IMR-90 (cell line): ENCODE measurements around the gene FAM241A. TPM values are rescaled to one million over a fixed set of nuclear protein-coding genes. Genes with fewer than 3 reads are reported as not detected.
A peak's percentile ranks its signal among the peaks of the same experiment; 100 is the strongest.

Experiments
- ATAC-seq: fragments of 200-7000 bp; cut with Tn5 transposase; 2 replicates; pipeline ENCODE4 v1.9.1; 2020; ENCODE audit warnings: low read depth, mild to moderate bottlenecking, moderate library complexity
- BruUV-seq: library from RNA; stranded (reverse); fragments of 400-500 nt; replicated peaks from 2 replicates; lab custom pipeline; 2021; lab: Mats Ljungman, UMichigan
- CTCF ChIA-PET: fragments of 300-600 bp; formaldehyde crosslinking; extraction: SDS; loops from one replicate; lab custom pipeline; 2021; ENCODE audit warnings: antibody characterized with exemption; lab: Yijun Ruan, JAX
- POLR2A ChIA-PET: fragments of 300-600 bp; sonication (Branson Sonifier 250); formaldehyde crosslinking; loops from one replicate; lab custom pipeline; 2022; ENCODE audit warnings: antibody characterized with exemption; ENCODE audit not compliant: unreplicated experiment; lab: Charles Lee
- DNase-seq: peaks from one replicate; pipeline ENCODE4 v3.0.0; 2013
- H2AFZ ChIP-seq: replicated peaks from 2 replicates; pipeline ENCODE3; 2013; ENCODE audit warnings: low read length, mild to moderate bottlenecking; ENCODE audit not compliant: poor library complexity
- H2AK5ac ChIP-seq: 2 replicates; pipeline ENCODE4 v1.6.1; 2013; ENCODE audit warnings: low read depth, low read length, inconsistent platforms
- H2AK9ac ChIP-seq: replicated peaks from 2 replicates; pipeline ENCODE3; 2013; ENCODE audit warnings: mild to moderate bottlenecking, low read depth, low read length, moderate library complexity; ENCODE audit not compliant: poor library complexity
- H2BK120ac ChIP-seq: 2 replicates; pipeline ENCODE4 v1.6.1; 2013; ENCODE audit warnings: low read depth, low read length, inconsistent platforms
- H2BK15ac ChIP-seq: 3 replicates; pipeline ENCODE4 v1.6.1; 2013; ENCODE audit warnings: low read depth, low read length, inconsistent platforms
- H2BK20ac ChIP-seq: 2 replicates; pipeline ENCODE4 v1.6.1; 2013; ENCODE audit warnings: low read depth, mild to moderate bottlenecking, inconsistent platforms, low read length, moderate library complexity
- H2BK5ac ChIP-seq: 2 replicates; pipeline ENCODE4 v1.6.1; 2013; ENCODE audit warnings: mild to moderate bottlenecking, low read depth, low read length, inconsistent platforms; ENCODE audit not compliant: poor library complexity, severe bottlenecking
- H3K14ac ChIP-seq: replicated peaks from 2 replicates; pipeline ENCODE4 v1.6.1; 2013; ENCODE audit warnings: low read depth, low read length, inconsistent platforms
- H3K18ac ChIP-seq: 2 replicates; pipeline ENCODE4 v1.6.1; 2013; ENCODE audit warnings: low read depth, low read length, control low read depth
- H3K23ac ChIP-seq: 2 replicates; pipeline ENCODE4 v1.6.1; 2013; ENCODE audit warnings: low read depth, low read length, inconsistent platforms
- H3K27ac ChIP-seq: 2 replicates; pipeline ENCODE4 v1.5.1; 2013; ENCODE audit warnings: mild to moderate bottlenecking, control low read depth, low read length; ENCODE audit not compliant: insufficient read depth
- H3K27me3 ChIP-seq: 2 replicates; pipeline ENCODE4 v1.6.1; 2013; ENCODE audit warnings: low read length; ENCODE audit not compliant: control insufficient read depth, insufficient read depth
- H3K36me3 ChIP-seq: 2 replicates; pipeline ENCODE4 v1.6.1; 2013; ENCODE audit warnings: low read length, mixed read lengths; ENCODE audit not compliant: control insufficient read depth, insufficient read depth
- H3K4ac ChIP-seq: 2 replicates; pipeline ENCODE4 v1.6.1; 2013; ENCODE audit warnings: low read depth, low read length, inconsistent platforms
- H3K4me1 ChIP-seq: 2 replicates; pipeline ENCODE4 v1.6.1; 2013; ENCODE audit warnings: low read length, mixed read lengths; ENCODE audit not compliant: control insufficient read depth, insufficient read depth
- H3K4me2 ChIP-seq: 2 replicates; pipeline ENCODE4 v1.6.1; 2013; ENCODE audit warnings: low read depth, mild to moderate bottlenecking, control low read depth, low read length, moderate library complexity
- H3K4me3 ChIP-seq: 2 replicates; pipeline ENCODE4 v1.5.1; 2013; ENCODE audit warnings: low read depth, mild to moderate bottlenecking, control low read depth, low read length, moderate library complexity; ENCODE audit not compliant: insufficient read depth
- H3K56ac ChIP-seq: 2 replicates; pipeline ENCODE4 v1.6.1; 2013; ENCODE audit warnings: low read length, inconsistent platforms; ENCODE audit not compliant: insufficient read depth; ENCODE audit errors: extremely low read depth
- H3K79me1 ChIP-seq, 2 experiments: 2 replicates each; pipeline ENCODE4 v1.6.1; 2013; ENCODE audit warnings: low read length in 2 of 2, inconsistent platforms in 1 of 2, low read depth in 1 of 2
- H3K9ac ChIP-seq: 2 replicates; pipeline ENCODE4 v1.6.1; 2013; ENCODE audit warnings: low read depth, low read length, control low read depth
- H3K9me1 ChIP-seq: 2 replicates; pipeline ENCODE4 v1.6.1; 2013; ENCODE audit warnings: low read length, inconsistent platforms; ENCODE audit not compliant: insufficient read depth
- H3K9me3 ChIP-seq: 2 replicates; pipeline ENCODE4 v1.6.1; 2013; ENCODE audit warnings: low read length; ENCODE audit not compliant: control insufficient read depth, insufficient read depth
- H4K20me1 ChIP-seq: 2 replicates; pipeline ENCODE4 v1.6.1; 2013; ENCODE audit warnings: low read length, inconsistent platforms; ENCODE audit not compliant: insufficient read depth
- H4K5ac ChIP-seq: 2 replicates; pipeline ENCODE4 v1.6.1; 2013; ENCODE audit warnings: mild to moderate bottlenecking, low read depth, low read length, control low read depth
- H4K8ac ChIP-seq, 2 experiments: 2 replicates each; pipeline ENCODE4 v1.6.1; 2013; ENCODE audit warnings: low read depth in 2 of 2, low read length in 2 of 2, control low read depth in 1 of 2, inconsistent platforms in 1 of 2
- H4K91ac ChIP-seq: 2 replicates; pipeline ENCODE4 v1.6.1; 2013; ENCODE audit warnings: low read depth, low read length, inconsistent platforms; ENCODE audit not compliant: insufficient read depth
- CEBPB ChIP-seq: IDR thresholded peaks from 2 replicates; pipeline ENCODE4 v1.6.1; 2012; ENCODE audit warnings: low read depth, low read length, improper control_type of control experiment
- CHD1 ChIP-seq: IDR thresholded peaks from 2 replicates; pipeline ENCODE4 v1.6.1; 2012; ENCODE audit warnings: low read depth, low read length, improper control_type of control experiment
- ELK1 ChIP-seq: fragments of 150-350 bp; IDR thresholded peaks from 2 replicates; pipeline ENCODE4 v1.6.1; 2016; ENCODE audit warnings: low read depth, mild to moderate bottlenecking, low read length, moderate library complexity, borderline replicate concordance
- MAFK ChIP-seq: IDR thresholded peaks from 2 replicates; pipeline ENCODE4 v1.6.1; 2012; ENCODE audit warnings: low read depth, low read length, improper control_type of control experiment
- MXI1 ChIP-seq: IDR thresholded peaks from 2 replicates; pipeline ENCODE4 v1.6.1; 2012; ENCODE audit warnings: low read depth, mild to moderate bottlenecking, low read length, moderate library complexity, borderline replicate concordance
- NFE2L2 ChIP-seq: fragments of 150-350 bp; IDR thresholded peaks from 2 replicates; pipeline ENCODE4 v1.6.1; 2016; ENCODE audit warnings: low read depth, mild to moderate bottlenecking, low read length
- POLR2A ChIP-seq: IDR thresholded peaks from 2 replicates; pipeline ENCODE4 v1.6.1; 2012; ENCODE audit warnings: mild to moderate bottlenecking, low read depth, low read length
- RAD21 ChIP-seq: IDR thresholded peaks from 2 replicates; pipeline ENCODE4 v1.6.1; 2012; ENCODE audit warnings: low read length, improper control_type of control experiment
- RCOR1 ChIP-seq: IDR thresholded peaks from 2 replicates; pipeline ENCODE4 v1.6.1; 2012; ENCODE audit warnings: mild to moderate bottlenecking, low read length, improper control_type of control experiment; ENCODE audit not compliant: insufficient replicate concordance
- RFX5 ChIP-seq: IDR thresholded peaks from 2 replicates; pipeline ENCODE4 v1.8.0; 2012; ENCODE audit warnings: low read depth, mild to moderate bottlenecking, low read length, moderate library complexity
- USF2 ChIP-seq: fragments of 150-350 bp; IDR thresholded peaks from 2 replicates; pipeline ENCODE4 v1.6.1; 2017; ENCODE audit warnings: mild to moderate bottlenecking, antibody characterized with exemption, low read length, low read depth
- WGBS, 2 experiments: methylation state at CpG; one replicate each; pipeline versions ENCODE4 v1.1.5 to v1.1.7; 2013; ENCODE audit warnings: missing lambda C conversion rate in 2 of 2; ENCODE audit not compliant: insufficient read length in 1 of 2; ENCODE audit errors: extremely low coverage in 2 of 2; 5-methylcytosine and 5-hydroxymethylcytosine counted together
- dilution Hi-C: fragments of 300-500 bp; cut with HindIII; formaldehyde crosslinking; loops from one replicate; pipeline ENCODE4 v1.14.3; 2018; ENCODE audit warnings: low sequenced_read_pairs; ENCODE audit not compliant: unreplicated experiment
- in situ Hi-C: fragments of 300-500 bp; cut with MboI; formaldehyde crosslinking; loops from 3 replicates; pipeline ENCODE4 v1.14.3; 2019; ENCODE audit warnings: low sequenced_read_pairs, inconsistent platforms, mixed read lengths
- intact Hi-C: fragments of 100-400 bp; cut with micrococcal nuclease; formaldehyde crosslinking; loops from 2 replicates; pipeline ENCODE4 v1.10.0; 2022
- polyA plus RNA-seq, 3 experiments: library from polyadenylated mRNA; depleted of rRNA; stranded (reverse); fragments of >200 nt; gene quantifications; 2 replicates each; pipeline ENCODE4 v1.2.3, GENCODE V29; 2012; ENCODE audit warnings: low replicate concordance in 1 of 3
- total RNA-seq: library from RNA; depleted of rRNA; stranded (reverse); fragments of >200 nt; gene quantifications from 2 replicates; pipeline ENCODE4 v1.2.3, GENCODE V29; 2012
- TF ChIP-seq, protein P1 (sequence below): conservative IDR thresholded peaks from 2 replicates; pipeline ENCODE4 v1.5.1; 2012; ENCODE audit warnings: mild to moderate bottlenecking, low read depth, low read length, improper control_type of control experiment

FAM241A gene
- total and polyA plus RNA-seq, 2 of the 4 experiments (the other 2 are of a cell fraction): under 0.01 to 0.24 TPM

DNA sequence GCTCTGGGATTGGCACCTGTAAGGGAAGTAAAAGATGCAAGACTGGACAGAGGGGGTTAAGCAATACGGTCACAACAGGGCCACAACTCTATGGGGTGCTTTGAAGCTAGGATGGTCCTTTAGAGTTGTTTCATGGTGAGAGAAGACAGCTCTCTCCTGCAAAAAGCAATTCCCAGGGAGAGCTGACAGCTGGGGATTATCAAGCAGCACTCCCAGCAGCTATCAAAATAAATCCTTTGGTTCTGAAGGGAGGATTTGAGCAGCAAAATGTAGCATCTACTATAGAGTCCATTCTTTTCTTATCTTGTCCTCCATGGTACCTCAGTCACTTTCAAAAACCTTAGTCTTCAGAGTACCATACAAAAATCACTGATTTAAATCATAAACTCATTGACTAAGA is 51.2 kb downstream of the FAM241A start:
- Histone ChIP-seq H3K9me1 (no peaks in the 10 kb centered on the region), H4K20me1 (no peaks in the 10 kb centered on the region), H3K23ac (no peak overlapping the region), H4K8ac (no peak overlapping the region), H3K4me1 (no peaks in the 10 kb centered on the region; the same call in 1 of the 2 replicates), H2BK15ac (no peak overlapping the region), H2BK20ac (no peak overlapping the region), H3K4me3 (no peak overlapping the region), H2BK5ac (no peak overlapping the region), H2AK5ac (no peak overlapping the region), H3K56ac (no peak overlapping the region), H3K18ac (no peak overlapping the region), H2AK9ac (no peak overlapping the region), H3K9me3 (no peaks in the 10 kb centered on the region), H3K27ac (no peak overlapping the region), H3K27me3 (no peaks in the 10 kb centered on the region), H3K36me3 (no peaks in the 10 kb centered on the region), H4K91ac (no peak overlapping the region), H2BK120ac (no peak overlapping the region), H2AFZ (no peak overlapping the region), H3K14ac (no peak overlapping the region), H3K9ac (no peak overlapping the region), H3K4ac (no peak overlapping the region), H3K4me2 (no peak overlapping the region), H4K5ac (no peak overlapping the region), H3K79me1 (no peaks in the 10 kb centered on the region)
- WGBS, 2 experiments: 0% methylated on average over 1 of the region's 1 CpG; no CpG with 5 or more reads in 1 of the 2 experiments
- intact Hi-C loops (no loop called here), in situ Hi-C loops (no loop called here), dilution Hi-C loops (no loop called here)
- BruUV-seq: no TSS peak
- peak; percentile 6 for DNase-seq
- CTCF ChIA-PET: no interaction called here
- TF ChIP-seq MAFK: no peak
- no peak for TF ChIP-seq RCOR1
- no peak for TF ChIP-seq RFX5
- no peak for TF ChIP-seq CEBPB
- no peak for TF ChIP-seq POLR2A
- no peak for TF ChIP-seq NFE2L2
- TF ChIP-seq, protein P1, sequence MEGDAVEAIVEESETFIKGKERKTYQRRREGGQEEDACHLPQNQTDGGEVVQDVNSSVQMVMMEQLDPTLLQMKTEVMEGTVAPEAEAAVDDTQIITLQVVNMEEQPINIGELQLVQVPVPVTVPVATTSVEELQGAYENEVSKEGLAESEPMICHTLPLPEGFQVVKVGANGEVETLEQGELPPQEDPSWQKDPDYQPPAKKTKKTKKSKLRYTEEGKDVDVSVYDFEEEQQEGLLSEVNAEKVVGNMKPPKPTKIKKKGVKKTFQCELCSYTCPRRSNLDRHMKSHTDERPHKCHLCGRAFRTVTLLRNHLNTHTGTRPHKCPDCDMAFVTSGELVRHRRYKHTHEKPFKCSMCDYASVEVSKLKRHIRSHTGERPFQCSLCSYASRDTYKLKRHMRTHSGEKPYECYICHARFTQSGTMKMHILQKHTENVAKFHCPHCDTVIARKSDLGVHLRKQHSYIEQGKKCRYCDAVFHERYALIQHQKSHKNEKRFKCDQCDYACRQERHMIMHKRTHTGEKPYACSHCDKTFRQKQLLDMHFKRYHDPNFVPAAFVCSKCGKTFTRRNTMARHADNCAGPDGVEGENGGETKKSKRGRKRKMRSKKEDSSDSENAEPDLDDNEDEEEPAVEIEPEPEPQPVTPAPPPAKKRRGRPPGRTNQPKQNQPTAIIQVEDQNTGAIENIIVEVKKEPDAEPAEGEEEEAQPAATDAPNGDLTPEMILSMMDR: no peak
- no peak for TF ChIP-seq ELK1
- no peak for TF ChIP-seq MXI1
- TF ChIP-seq RAD21: no peak
- no peak for TF ChIP-seq CHD1
- no peak for TF ChIP-seq USF2
- ATAC-seq: no peak
- POLR2A ChIA-PET: no interaction called here
